HG03571 (cell line): ENCODE data around the gene CHRNE.
"Not testable (repeated sequence)": the region's sequence is repeated elsewhere in the genome, so short reads cannot be mapped to it uniquely, and the experiment has no call there.

ENCODE experiments used
- ATAC-seq: cut with Tn5 transposase; IDR thresholded peaks from one replicate; pipeline ENCODE4 v1.9.1; 2021; ENCODE audit not compliant: unreplicated experiment

CHRNE gene

GRCh38 chr17:4891411-4892410 is 11.2 kb downstream of the CHRNE start:
- ATAC-seq = no peak

- ATAC-seq = no peak
Observed at GRCh38 chr17:4887581-4887980, 15.3 kb downstream of the CHRNE start.

GRCh38 chr17:4886830-4887229 is 16.1 kb downstream of the CHRNE start:
- ATAC-seq = no peak

- ATAC-seq = no peak
Observed at GRCh38 chr17:4884489-4884888, 18.4 kb downstream of the CHRNE start.

GRCh38 chr17:4881761-4882555 is 20.9 kb downstream of the CHRNE start:
- no peak for ATAC-seq

- no peak for ATAC-seq
Observed at GRCh38 chr17:4880857-4881256, 22.0 kb downstream of the CHRNE start.

- ATAC-seq = no peak
Observed at GRCh38 chr17:4879601-4880000, 23.3 kb downstream of the CHRNE start.

- no peak for ATAC-seq
Observed at GRCh38 chr17:4877089-4877488, 25.8 kb downstream of the CHRNE start.

GRCh38 chr17:4872786-4873185 is 30.1 kb downstream of the CHRNE start:
- no peak for ATAC-seq

GRCh38 chr17:4870855-4871254 is 32.0 kb downstream of the CHRNE start:
- ATAC-seq = no peak

- not testable (repeated sequence) for ATAC-seq
Observed at GRCh38 chr17:4869058-4869998, 33.6 kb downstream of the CHRNE start.

GRCh38 chr17:4867535-4867934 is 35.4 kb downstream of the CHRNE start:
- ATAC-seq = not testable (repeated sequence)

GRCh38 chr17:4863321-4863720 is 39.6 kb downstream of the CHRNE start:
- ATAC-seq = no peak

GRCh38 chr17:4862720-4863119 is 40.2 kb downstream of the CHRNE start:
- ATAC-seq = no peak

- ATAC-seq = no peak
Observed at GRCh38 chr17:4861052-4861451, 41.8 kb downstream of the CHRNE start.

GRCh38 chr17:4860651-4861050 is 42.2 kb downstream of the CHRNE start:
- no peak for ATAC-seq

- no peak for ATAC-seq
Observed at GRCh38 chr17:4859816-4860625, 42.9 kb downstream of the CHRNE start.

- no peak for ATAC-seq
Observed at GRCh38 chr17:4858882-4859260, 44.0 kb downstream of the CHRNE start.

- ATAC-seq = no peak
Observed at GRCh38 chr17:4858068-4858881, 44.6 kb downstream of the CHRNE start.
